Ectodermal cell (in vitro differentiated cells): ENCODE data around the gene IFITM5. TPM values are rescaled to one million over a fixed set of nuclear protein-coding genes. Genes with fewer than 3 reads are reported as not detected.
A peak's percentile ranks its signal among the peaks of the same experiment; 100 is the strongest.

Experiments used
- H3K27ac ChIP-seq: 2 replicates; pipeline ENCODE4 v1.7.0; 2013; ENCODE audit warnings: mild to moderate bottlenecking, low read depth, low read length; ENCODE audit not compliant: insufficient read depth, poor library complexity, severe bottlenecking
- H3K27me3 ChIP-seq: 2 replicates; pipeline ENCODE4 v1.7.0; 2013; ENCODE audit warnings: mild to moderate bottlenecking, low read length; ENCODE audit not compliant: insufficient read depth, control insufficient read depth, poor library complexity, severe bottlenecking
- H3K36me3 ChIP-seq: one replicate; pipeline ENCODE4 v1.7.0; 2013; ENCODE audit warnings: low read length; ENCODE audit not compliant: control insufficient read depth, insufficient read depth
- H3K4me1 ChIP-seq: one replicate; pipeline ENCODE4 v1.7.0; 2013; ENCODE audit warnings: low read length; ENCODE audit not compliant: control insufficient read depth, insufficient read depth
- H3K4me3 ChIP-seq: 2 replicates; pipeline ENCODE4 v1.7.0; 2013; ENCODE audit warnings: low read depth, low read length, control low read depth; ENCODE audit not compliant: insufficient read depth
- H3K9me3 ChIP-seq: 2 replicates; pipeline ENCODE4 v1.7.0; 2013; ENCODE audit warnings: mild to moderate bottlenecking, low read length, moderate library complexity; ENCODE audit not compliant: control insufficient read depth
- WGBS, 2 experiments: methylation state at CpG; one replicate each; pipeline ENCODE4 v1.1.7; 2013; ENCODE audit warnings: missing lambda C conversion rate in 2 of 2; 5-methylcytosine and 5-hydroxymethylcytosine counted together
- polyA plus RNA-seq, 4 experiments: library from polyadenylated mRNA; stranded (reverse); fragments of 50-300 nt; gene quantifications; one replicate each; pipeline ENCODE4 v1.2.3, GENCODE V29; 2013

IFITM5 gene
- not detected for polyA plus RNA-seq (2013, experiment 1 of 4)
- polyA plus RNA-seq (2013, experiment 2 of 4): not detected
- not detected for polyA plus RNA-seq (2013, experiment 3 of 4)
- not detected for polyA plus RNA-seq (2013, experiment 4 of 4)

GRCh38 chr11:299081-299891, at the start of gene IFITM5:
IFITM5 (minus strand) TSS chr11:299526; CDS start chr11:299490, 36 bp downstream.
- Histone ChIP-seq H3K36me3 (no peaks in the 10 kb centered on the region), H3K9me3 (no peaks in the 10 kb centered on the region), H3K27me3 (no peaks in the 10 kb centered on the region), H3K27ac (no peak within 1 kb of the TSS), H3K4me3 (no peak within 1 kb of the TSS), H3K4me1 (peaks cover 8% of the 10 kb centered on the region)
- 87 to 88% methylated on average over 37 to 39 of the region's 40 CpGs for WGBS, 2 experiments

- H3K27me3 ChIP-seq: no peaks in the 10 kb centered on the region
- H3K9me3 ChIP-seq: no peaks in the 10 kb centered on the region
- H3K4me3 ChIP-seq: no peak overlapping the region
- no peaks in the 10 kb centered on the region for H3K36me3 ChIP-seq
- no peak overlapping the region for H3K27ac ChIP-seq
- 92 to 95% methylated on average over 3 of the region's 3 CpGs for WGBS, 2 experiments
- H3K4me1 ChIP-seq: peaks cover 7% of the 10 kb centered on the region
Observed at GRCh38 chr11:346529-346928, 47.2 kb upstream of the IFITM5 start.

- Histone ChIP-seq H3K27ac (no peak overlapping the region), H3K27me3 (no peaks in the 10 kb centered on the region), H3K36me3 (no peaks in the 10 kb centered on the region), H3K4me1 (peaks cover 7% of the 10 kb centered on the region), H3K4me3 (no peak overlapping the region), H3K9me3 (no peaks in the 10 kb centered on the region)
- WGBS, 2 experiments: 92% methylated on average over 10 to 11 of the region's 11 CpGs
Observed at GRCh38 chr11:344836-345578, 45.7 kb upstream of the IFITM5 start.

GRCh38 chr11:342328-342727, 43.0 kb upstream of the IFITM5 start:
- no peak overlapping the region for H3K4me3 ChIP-seq
- H3K27ac ChIP-seq: peak overlapping the region; percentile 16
- no peaks in the 10 kb centered on the region for H3K36me3 ChIP-seq
- H3K9me3 ChIP-seq: no peaks in the 10 kb centered on the region
- H3K27me3 ChIP-seq: no peaks in the 10 kb centered on the region
- peaks cover 7% of the 10 kb centered on the region for H3K4me1 ChIP-seq
- WGBS, 2 experiments: 89 to 91% methylated on average over 3 of the region's 3 CpGs

GRCh38 chr11:340539-341512, 41.5 kb upstream of the IFITM5 start:
- Histone ChIP-seq H3K27me3 (no peaks in the 10 kb centered on the region), H3K4me3 (no peak overlapping the region), H3K4me1 (peaks cover 9% of the 10 kb centered on the region), H3K9me3 (no peaks in the 10 kb centered on the region), H3K36me3 (no peaks in the 10 kb centered on the region), H3K27ac (no peak overlapping the region)
- WGBS, 2 experiments: 45 to 55% methylated on average over 4 of the region's 5 CpGs

- Histone ChIP-seq H3K27me3 (no peaks in the 10 kb centered on the region), H3K27ac (no peak overlapping the region), H3K36me3 (no peaks in the 10 kb centered on the region), H3K9me3 (no peaks in the 10 kb centered on the region), H3K4me1 (peaks cover 12% of the 10 kb centered on the region), H3K4me3 (no peak overlapping the region)
- 96 to 99% methylated on average over 1 to 2 of the region's 2 CpGs for WGBS, 2 experiments
Observed at GRCh38 chr11:339963-340362, 40.6 kb upstream of the IFITM5 start.

GRCh38 chr11:337711-338110, 38.4 kb upstream of the IFITM5 start:
- Histone ChIP-seq H3K27me3 (no peaks in the 10 kb centered on the region), H3K9me3 (no peaks in the 10 kb centered on the region)
- WGBS, 2 experiments: 93 to 96% methylated on average over 5 to 6 of the region's 6 CpGs

GRCh38 chr11:336659-337198, 37.4 kb upstream of the IFITM5 start:
- Histone ChIP-seq H3K9me3 (no peaks in the 10 kb centered on the region), H3K36me3 (no peaks in the 10 kb centered on the region), H3K27me3 (no peaks in the 10 kb centered on the region), H3K4me3 (no peak overlapping the region), H3K4me1 (peaks cover 13% of the 10 kb centered on the region), H3K27ac (no peak overlapping the region)
- WGBS, 2 experiments: 85 to 88% methylated on average over 4 of the region's 4 CpGs

More at GRCh38 chr11:337711-338110, 38.4 kb upstream of the IFITM5 start:
- H3K4me3 ChIP-seq: no peak overlapping the region
- no peaks in the 10 kb centered on the region for H3K36me3 ChIP-seq
- peaks cover 21% of the 10 kb centered on the region for H3K4me1 ChIP-seq
- no peak overlapping the region for H3K27ac ChIP-seq

GRCh38 chr11:335779-336658, 36.7 kb upstream of the IFITM5 start:
- H3K9me3 ChIP-seq: no peaks in the 10 kb centered on the region
- WGBS, 2 experiments: 69 to 71% methylated on average over 15 of the region's 15 CpGs
- no peaks in the 10 kb centered on the region for H3K27me3 ChIP-seq
- H3K4me1 ChIP-seq: peaks cover 13% of the 10 kb centered on the region
- H3K27ac ChIP-seq: peak overlapping the region; percentile 70
- no peak overlapping the region for H3K4me3 ChIP-seq
- H3K36me3 ChIP-seq: no peaks in the 10 kb centered on the region
